Measurements from ENCODE around the gene MRPL48. TPM values are rescaled to one million over a fixed set of nuclear protein-coding genes. Genes with fewer than 3 reads are reported as not detected.

Gene MRPL48
- polyA plus RNA-seq, 1 of the 3 experiments (the other 2 are of a cell fraction), result 29.2 TPM

DNA sequence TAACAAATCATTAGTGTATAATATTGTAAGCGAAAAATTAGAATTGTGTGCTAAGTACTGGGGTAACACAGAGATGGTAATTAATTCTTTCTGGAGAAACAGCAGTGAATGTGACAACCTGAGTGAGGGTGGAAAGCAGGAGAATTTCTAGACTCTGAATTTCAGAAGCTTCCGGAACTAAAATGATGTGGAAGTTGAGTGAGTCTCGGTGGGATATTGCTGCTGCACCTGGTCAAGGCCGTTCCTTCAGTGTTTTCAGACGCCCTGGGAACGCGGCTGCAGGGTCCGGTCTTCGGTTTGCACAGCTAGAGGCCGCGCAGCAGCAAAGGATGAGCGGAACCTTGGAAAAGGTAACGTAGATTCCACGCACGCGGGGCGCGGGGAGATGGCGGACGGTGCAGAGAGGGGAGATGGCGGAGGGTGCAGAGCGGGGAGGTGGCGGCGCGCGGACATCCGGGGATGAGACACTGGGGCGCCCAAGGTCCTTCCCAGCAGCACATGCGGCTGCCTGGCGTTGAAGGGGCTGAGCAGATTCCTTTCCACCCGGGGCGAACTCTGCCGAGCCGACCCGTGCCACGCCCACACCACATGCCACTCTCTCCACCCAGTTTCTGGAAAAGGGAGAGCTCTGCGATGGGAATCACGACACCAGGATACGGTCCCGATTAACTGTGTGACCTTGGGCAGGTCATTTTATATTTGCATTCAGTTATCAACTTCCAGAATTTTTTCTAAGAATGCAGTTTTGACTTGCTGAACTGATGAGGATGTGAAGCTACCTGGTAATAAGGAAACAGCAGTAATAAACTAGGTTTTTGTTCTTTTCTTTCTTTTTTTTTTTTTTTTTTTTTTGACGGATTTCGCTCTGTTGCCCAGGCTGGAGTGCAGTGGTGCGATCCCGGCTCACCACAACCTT is at the start of gene MRPL48 (continued):
- TF ChIP-seq, protein P1, sequence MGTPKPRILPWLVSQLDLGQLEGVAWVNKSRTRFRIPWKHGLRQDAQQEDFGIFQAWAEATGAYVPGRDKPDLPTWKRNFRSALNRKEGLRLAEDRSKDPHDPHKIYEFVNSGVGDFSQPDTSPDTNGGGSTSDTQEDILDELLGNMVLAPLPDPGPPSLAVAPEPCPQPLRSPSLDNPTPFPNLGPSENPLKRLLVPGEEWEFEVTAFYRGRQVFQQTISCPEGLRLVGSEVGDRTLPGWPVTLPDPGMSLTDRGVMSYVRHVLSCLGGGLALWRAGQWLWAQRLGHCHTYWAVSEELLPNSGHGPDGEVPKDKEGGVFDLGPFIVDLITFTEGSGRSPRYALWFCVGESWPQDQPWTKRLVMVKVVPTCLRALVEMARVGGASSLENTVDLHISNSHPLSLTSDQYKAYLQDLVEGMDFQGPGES (IDR thresholded peaks at IDR 0.05; ENCODE audit: low read depth, low read length), result peak; percentile 23; the same call in 1 of the 2 replicates
- no peak; the same call in none of the 2 replicates for TF ChIP-seq TEAD4 (IDR thresholded peaks at IDR 0.05; ENCODE audit: borderline replicate concordance, insufficient read depth)
- TF ChIP-seq, protein P2, sequence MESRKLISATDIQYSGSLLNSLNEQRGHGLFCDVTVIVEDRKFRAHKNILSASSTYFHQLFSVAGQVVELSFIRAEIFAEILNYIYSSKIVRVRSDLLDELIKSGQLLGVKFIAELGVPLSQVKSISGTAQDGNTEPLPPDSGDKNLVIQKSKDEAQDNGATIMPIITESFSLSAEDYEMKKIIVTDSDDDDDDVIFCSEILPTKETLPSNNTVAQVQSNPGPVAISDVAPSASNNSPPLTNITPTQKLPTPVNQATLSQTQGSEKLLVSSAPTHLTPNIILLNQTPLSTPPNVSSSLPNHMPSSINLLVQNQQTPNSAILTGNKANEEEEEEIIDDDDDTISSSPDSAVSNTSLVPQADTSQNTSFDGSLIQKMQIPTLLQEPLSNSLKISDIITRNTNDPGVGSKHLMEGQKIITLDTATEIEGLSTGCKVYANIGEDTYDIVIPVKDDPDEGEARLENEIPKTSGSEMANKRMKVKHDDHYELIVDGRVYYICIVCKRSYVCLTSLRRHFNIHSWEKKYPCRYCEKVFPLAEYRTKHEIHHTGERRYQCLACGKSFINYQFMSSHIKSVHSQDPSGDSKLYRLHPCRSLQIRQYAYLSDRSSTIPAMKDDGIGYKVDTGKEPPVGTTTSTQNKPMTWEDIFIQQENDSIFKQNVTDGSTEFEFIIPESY (IDR thresholded peaks at IDR 0.05; ENCODE audit: borderline replicate concordance, low read depth), result no peak; the same call in 1 of the 2 replicates
- peak; percentile 96 for TF ChIP-seq MXI1 (IDR thresholded peaks at IDR 0.05; ENCODE audit: low read depth, low read length)
- TF ChIP-seq EZH2phosphoT487 (IDR thresholded peaks at IDR 0.05; ENCODE audit: borderline replicate concordance, low read depth), result no peak
- TF ChIP-seq JUND (IDR thresholded peaks at IDR 0.05), result peak; percentile 21; the same call in 1 of the 2 replicates
- peak; percentile 66; the same call in 1 of the 2 replicates for TF ChIP-seq SIN3A (IDR thresholded peaks at IDR 0.05; ENCODE audit: borderline replicate concordance, low read depth, low read length)
- TF ChIP-seq ELF1 (IDR thresholded peaks at IDR 0.05), result peak; percentile 76

DNA sequence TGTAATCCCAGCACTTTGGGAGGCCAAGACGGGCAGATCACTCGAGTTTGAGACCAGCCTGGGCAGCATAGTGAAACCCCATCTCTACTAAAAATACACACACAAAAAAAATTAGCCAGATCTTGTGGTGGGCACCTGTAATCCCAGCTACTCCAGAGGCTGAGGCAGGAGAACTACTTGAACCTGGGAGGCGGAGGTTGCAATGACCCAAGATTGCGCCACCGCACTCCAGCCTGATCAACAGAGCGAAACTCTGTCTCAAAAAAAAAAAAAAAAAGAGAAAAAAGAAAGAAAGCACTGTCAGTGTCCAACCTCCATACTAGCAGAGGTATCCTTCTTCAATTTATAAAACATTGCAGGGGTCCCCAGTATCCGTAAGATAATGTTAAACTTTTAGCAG is 44.6 kb upstream of the MRPL48 start:
- Histone ChIP-seq H3K9ac (no peak overlapping the region), H2AFZ (ENCODE audit: low read depth) (no peak overlapping the region), H3F3A (replicated peaks; ENCODE audit: insufficient read depth) (peaks cover 2% of the 10 kb centered on the region), H3K4me2 (no peak overlapping the region), H3K4me3 (ENCODE audit: low read depth in 2 of 2, low read length in 1 of 2) (no peak overlapping the region), H4K20me1 (ENCODE audit: insufficient read depth) (peaks cover 94% of the 10 kb centered on the region), H3K79me2 (ENCODE audit: insufficient read depth) (peaks cover 98% of the 10 kb centered on the region), H3K27ac (ENCODE audit: low read depth in 2 of 2, low read length in 1 of 2) (no peak overlapping the region), H3K27me3 (ENCODE audit: insufficient read depth) (no peaks in the 10 kb centered on the region), H3K9me3 (no peaks in the 10 kb centered on the region), H3K36me3 (replicated peaks in 1 of 2; ENCODE audit: control insufficient read depth in 1 of 2, insufficient read depth in 2 of 2, low read length in 1 of 2) (no peaks in the 10 kb centered on the region), H3K9me2 (no peaks in the 10 kb centered on the region), H3K4me1 (ENCODE audit: control insufficient read depth in 1 of 2, insufficient read depth in 2 of 2, low read depth in 1 of 2, low read length in 1 of 2) (no peaks in the 10 kb centered on the region; a peak in 1 of 4 replicates)
- ChIA-PET POLR2A (no interaction called here), CTCF (interaction anchor here (0.7 to 1.4 kb wide), 2 partner anchors 13 to 392 kb away, joined by 3 to 5 read pairs; no protein-coding TSS in a partner anchor)
- no peak for DNase-seq
- WGBS (ENCODE audit: low lambda C conversion rate), result 98% methylated on average over 7 of the region's 7 CpGs
- TF ChIP-seq, protein P3, sequence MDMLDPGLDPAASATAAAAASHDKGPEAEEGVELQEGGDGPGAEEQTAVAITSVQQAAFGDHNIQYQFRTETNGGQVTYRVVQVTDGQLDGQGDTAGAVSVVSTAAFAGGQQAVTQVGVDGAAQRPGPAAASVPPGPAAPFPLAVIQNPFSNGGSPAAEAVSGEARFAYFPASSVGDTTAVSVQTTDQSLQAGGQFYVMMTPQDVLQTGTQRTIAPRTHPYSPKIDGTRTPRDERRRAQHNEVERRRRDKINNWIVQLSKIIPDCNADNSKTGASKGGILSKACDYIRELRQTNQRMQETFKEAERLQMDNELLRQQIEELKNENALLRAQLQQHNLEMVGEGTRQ (IDR thresholded peaks at IDR 0.05; ENCODE audit: borderline replicate concordance, low read depth, low read length), result no peak
- TF ChIP-seq NFIC (IDR thresholded peaks at IDR 0.05; ENCODE audit: borderline replicate concordance) (no peak), POLR2AphosphoS5 (IDR thresholded peaks at IDR 0.05; ENCODE audit: low read depth, low read length) (no peak), RCOR1 (IDR thresholded peaks at IDR 0.05; ENCODE audit: low read length) (no peak), EZH2phosphoT487 (IDR thresholded peaks at IDR 0.05; ENCODE audit: borderline replicate concordance, low read depth) (no peak), ELF1 (IDR thresholded peaks at IDR 0.05) (no peak), TEAD4 (IDR thresholded peaks at IDR 0.05; ENCODE audit: borderline replicate concordance, insufficient read depth) (no peak), NRF1 (IDR thresholded peaks at IDR 0.05; ENCODE audit: low read depth, low read length) (no peak)
- TF ChIP-seq, protein P4, sequence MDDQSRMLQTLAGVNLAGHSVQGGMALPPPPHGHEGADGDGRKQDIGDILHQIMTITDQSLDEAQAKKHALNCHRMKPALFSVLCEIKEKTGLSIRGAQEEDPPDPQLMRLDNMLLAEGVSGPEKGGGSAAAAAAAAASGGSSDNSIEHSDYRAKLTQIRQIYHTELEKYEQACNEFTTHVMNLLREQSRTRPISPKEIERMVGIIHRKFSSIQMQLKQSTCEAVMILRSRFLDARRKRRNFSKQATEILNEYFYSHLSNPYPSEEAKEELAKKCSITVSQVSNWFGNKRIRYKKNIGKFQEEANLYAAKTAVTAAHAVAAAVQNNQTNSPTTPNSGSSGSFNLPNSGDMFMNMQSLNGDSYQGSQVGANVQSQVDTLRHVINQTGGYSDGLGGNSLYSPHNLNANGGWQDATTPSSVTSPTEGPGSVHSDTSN (IDR thresholded peaks at IDR 0.05), result no peak
- TF ChIP-seq, protein P5, sequence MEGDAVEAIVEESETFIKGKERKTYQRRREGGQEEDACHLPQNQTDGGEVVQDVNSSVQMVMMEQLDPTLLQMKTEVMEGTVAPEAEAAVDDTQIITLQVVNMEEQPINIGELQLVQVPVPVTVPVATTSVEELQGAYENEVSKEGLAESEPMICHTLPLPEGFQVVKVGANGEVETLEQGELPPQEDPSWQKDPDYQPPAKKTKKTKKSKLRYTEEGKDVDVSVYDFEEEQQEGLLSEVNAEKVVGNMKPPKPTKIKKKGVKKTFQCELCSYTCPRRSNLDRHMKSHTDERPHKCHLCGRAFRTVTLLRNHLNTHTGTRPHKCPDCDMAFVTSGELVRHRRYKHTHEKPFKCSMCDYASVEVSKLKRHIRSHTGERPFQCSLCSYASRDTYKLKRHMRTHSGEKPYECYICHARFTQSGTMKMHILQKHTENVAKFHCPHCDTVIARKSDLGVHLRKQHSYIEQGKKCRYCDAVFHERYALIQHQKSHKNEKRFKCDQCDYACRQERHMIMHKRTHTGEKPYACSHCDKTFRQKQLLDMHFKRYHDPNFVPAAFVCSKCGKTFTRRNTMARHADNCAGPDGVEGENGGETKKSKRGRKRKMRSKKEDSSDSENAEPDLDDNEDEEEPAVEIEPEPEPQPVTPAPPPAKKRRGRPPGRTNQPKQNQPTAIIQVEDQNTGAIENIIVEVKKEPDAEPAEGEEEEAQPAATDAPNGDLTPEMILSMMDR (IDR thresholded peaks at IDR 0.05), result no peak
- TF ChIP-seq, protein P2 (IDR thresholded peaks at IDR 0.05; ENCODE audit: borderline replicate concordance, low read depth), result no peak
